Activated CD8-positive, alpha-beta T cell treated with anti-CD3 and anti-CD28 coated beads for 36 hours (primary cell): ENCODE results near the gene TBATA. TPM values are rescaled to one million over a fixed set of nuclear protein-coding genes. Genes with fewer than 3 reads are reported as not detected.

Experiments used
- ATAC-seq: fragments of 200-7000 bp; cut with Tn5 transposase; one replicate; pipeline ENCODE4 v1.10.0; 2021; ENCODE audit warnings: mild to moderate bottlenecking, moderate library complexity
- CTCF ChIA-PET: fragments of 350-600 bp; sonication (Branson Sonifier 250); formaldehyde crosslinking; loops from one replicate; lab custom pipeline; 2021; ENCODE audit warnings: antibody characterized with exemption; lab: Charles Lee
- POLR2A ChIA-PET: fragments of 350-600 bp; sonication (Branson Sonifier 250); formaldehyde crosslinking; loops from one replicate; lab custom pipeline; 2021; ENCODE audit warnings: antibody characterized with exemption; lab: Charles Lee
- DNase-seq: peaks from one replicate; pipeline ENCODE4 v3.0.0-alpha.2; 2020
- H3K27ac Mint-ChIP-seq: one replicate; pipeline ENCODE4 v1.8.0; 2021; ENCODE audit warnings: mild to moderate bottlenecking, mixed read lengths
- H3K27me3 Mint-ChIP-seq: one replicate; pipeline ENCODE4 v1.8.0; 2021; ENCODE audit warnings: mixed read lengths
- H3K36me3 Mint-ChIP-seq: one replicate; pipeline ENCODE4 v1.8.0; 2021; ENCODE audit warnings: low read depth, mixed read lengths
- H3K4me1 Mint-ChIP-seq: one replicate; pipeline ENCODE4 v1.8.0; 2021; ENCODE audit warnings: low read depth, mixed read lengths
- H3K4me3 Mint-ChIP-seq: one replicate; pipeline ENCODE4 v1.8.0; 2021; ENCODE audit warnings: mild to moderate bottlenecking, moderate library complexity, mixed read lengths
- H3K9me3 Mint-ChIP-seq: one replicate; pipeline ENCODE4 v1.8.0; 2021; ENCODE audit warnings: mixed read lengths
- intact Hi-C: fragments of 100-400 bp; cut with micrococcal nuclease; formaldehyde crosslinking; loops from one replicate; pipeline ENCODE4 v1.10.0; 2022
- total RNA-seq, 2 experiments: library from RNA; stranded (reverse); gene quantifications; one replicate each; pipeline ENCODE4 v1.2.3, GENCODE V29; 2021
- TF ChIP-seq, protein P1 (sequence below): fragments of 200-600 bp; IDR thresholded peaks from one replicate; pipeline ENCODE4 v1.8.0; 2022; ENCODE audit warnings: antibody characterized with exemption, mild to moderate bottlenecking

TBATA gene
- total RNA-seq, 2 experiments from 2014 or later, result not detected

DNA sequence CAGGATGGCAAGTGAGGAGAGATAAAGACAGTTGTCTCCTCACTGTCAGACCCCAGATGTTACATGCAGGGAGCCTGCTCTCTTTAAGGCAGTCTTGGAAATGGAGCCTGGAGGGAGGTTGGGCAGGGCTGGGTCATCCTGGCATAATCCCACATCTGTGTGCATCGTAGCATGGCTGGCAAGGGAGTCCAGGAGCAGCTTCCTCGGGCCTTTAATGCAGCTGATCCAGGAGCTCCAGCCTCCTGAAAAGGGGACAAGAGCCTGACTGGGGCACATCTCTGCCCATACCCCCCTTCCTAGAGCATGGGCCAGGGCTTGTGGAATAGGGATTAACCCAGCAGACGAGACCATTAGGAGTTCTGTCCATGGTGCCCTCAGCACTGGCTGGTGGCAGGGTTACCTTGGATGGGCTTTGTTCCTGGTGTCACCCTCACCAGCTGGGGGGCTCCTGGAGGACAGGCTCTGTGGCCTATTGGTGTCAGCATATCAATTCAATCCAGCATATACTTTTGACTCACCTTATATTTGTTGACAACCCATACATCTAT is 34.9 kb downstream of the TBATA start:
- Mint-ChIP-seq H3K4me1 (no peaks in the 10 kb centered on the region), H3K36me3 (no peaks in the 10 kb centered on the region), H3K9me3 (no peaks in the 10 kb centered on the region), H3K27ac (no peak overlapping the region), H3K4me3 (no peak overlapping the region), H3K27me3 (no peaks in the 10 kb centered on the region)
- CTCF ChIA-PET, result interaction anchor here (0.8 kb wide), 1 partner anchor 201 kb away, joined by 3 read pairs; no protein-coding TSS in a partner anchor
- TF ChIP-seq, protein P1, sequence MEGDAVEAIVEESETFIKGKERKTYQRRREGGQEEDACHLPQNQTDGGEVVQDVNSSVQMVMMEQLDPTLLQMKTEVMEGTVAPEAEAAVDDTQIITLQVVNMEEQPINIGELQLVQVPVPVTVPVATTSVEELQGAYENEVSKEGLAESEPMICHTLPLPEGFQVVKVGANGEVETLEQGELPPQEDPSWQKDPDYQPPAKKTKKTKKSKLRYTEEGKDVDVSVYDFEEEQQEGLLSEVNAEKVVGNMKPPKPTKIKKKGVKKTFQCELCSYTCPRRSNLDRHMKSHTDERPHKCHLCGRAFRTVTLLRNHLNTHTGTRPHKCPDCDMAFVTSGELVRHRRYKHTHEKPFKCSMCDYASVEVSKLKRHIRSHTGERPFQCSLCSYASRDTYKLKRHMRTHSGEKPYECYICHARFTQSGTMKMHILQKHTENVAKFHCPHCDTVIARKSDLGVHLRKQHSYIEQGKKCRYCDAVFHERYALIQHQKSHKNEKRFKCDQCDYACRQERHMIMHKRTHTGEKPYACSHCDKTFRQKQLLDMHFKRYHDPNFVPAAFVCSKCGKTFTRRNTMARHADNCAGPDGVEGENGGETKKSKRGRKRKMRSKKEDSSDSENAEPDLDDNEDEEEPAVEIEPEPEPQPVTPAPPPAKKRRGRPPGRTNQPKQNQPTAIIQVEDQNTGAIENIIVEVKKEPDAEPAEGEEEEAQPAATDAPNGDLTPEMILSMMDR, result no peak
- intact Hi-C loops, result no loop called here
- DNase-seq, result no peak
- POLR2A ChIA-PET, result no interaction called here
- no peak for ATAC-seq

DNA sequence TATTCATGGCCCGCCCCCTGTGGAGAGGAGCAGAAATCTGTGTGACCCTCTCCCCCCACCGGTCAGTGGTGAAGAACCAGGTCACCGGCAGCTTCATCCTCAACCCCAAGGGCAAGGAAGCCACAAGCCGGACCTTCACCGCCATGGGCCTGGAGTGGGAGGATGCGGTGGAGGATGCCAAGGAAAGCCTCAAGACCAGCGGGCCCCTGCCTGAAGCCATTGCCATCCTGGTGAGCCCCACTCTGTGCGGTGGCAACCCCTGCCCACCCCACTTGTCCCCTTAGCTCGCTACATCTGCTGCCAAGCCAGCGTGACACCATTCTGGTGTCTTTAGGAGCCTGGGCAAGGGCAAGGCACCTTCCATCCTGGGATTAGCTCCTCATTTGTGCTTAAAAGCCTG is 35.4 kb downstream of the TBATA start:
- H3K27me3 Mint-ChIP-seq, result no peaks in the 10 kb centered on the region
- ATAC-seq (no peak), DNase-seq (no peak)
- ChIA-PET CTCF (interaction anchor here (0.8 kb wide), 1 partner anchor 200 kb away, joined by 3 read pairs; no protein-coding TSS in a partner anchor), POLR2A (no interaction called here)
- no peak overlapping the region for H3K27ac Mint-ChIP-seq
- no peak overlapping the region for H3K4me3 Mint-ChIP-seq
- H3K36me3 Mint-ChIP-seq, result no peaks in the 10 kb centered on the region
- TF ChIP-seq, protein P1, result no peak
- no peaks in the 10 kb centered on the region for H3K4me1 Mint-ChIP-seq
- intact Hi-C loops, result no loop called here
- H3K9me3 Mint-ChIP-seq, result no peaks in the 10 kb centered on the region

DNA sequence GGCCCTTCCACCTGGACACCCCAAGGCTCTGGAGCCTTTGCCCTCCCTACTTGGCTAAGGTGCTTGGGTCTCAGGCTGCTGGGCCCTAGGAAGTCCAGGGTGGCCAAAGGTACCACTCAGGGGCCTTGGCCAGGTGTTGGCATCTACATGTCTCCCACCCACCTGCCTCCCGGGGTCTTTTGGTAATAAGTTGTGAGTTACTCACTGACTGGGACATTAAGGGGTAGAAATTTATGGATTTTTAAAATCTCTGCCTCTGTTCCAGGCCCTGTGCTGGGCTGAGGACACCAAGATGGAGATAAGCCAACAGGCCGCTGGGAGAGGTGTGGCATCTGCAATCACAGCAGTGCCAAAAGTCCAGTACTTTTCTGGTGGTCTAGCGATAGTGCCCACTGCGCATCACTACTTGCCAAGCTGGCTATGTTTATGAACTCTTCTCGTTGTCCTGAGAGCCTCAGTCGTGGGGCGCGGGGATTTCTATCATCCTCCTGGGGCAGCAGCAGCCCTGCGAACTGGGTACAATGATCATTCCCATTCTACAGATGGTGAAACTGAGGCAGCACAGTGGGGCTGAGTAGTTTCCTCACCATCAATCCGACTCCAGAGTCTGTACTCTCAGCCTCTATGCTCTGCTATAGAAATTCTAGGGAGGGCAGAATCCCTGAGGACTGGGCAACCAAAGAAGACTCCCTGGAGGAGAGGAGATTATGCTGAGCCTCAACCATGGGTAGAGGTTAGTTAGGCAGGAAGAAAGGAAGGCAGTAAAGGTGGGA is 36.2 kb downstream of the TBATA start:
- TF ChIP-seq, protein P1, result no peak
- CTCF ChIA-PET, result interaction anchor here (1.1 to 1.4 kb wide), 2 partner anchors 10 to 189 kb away, joined by 4 read pairs; no protein-coding TSS in a partner anchor
- H3K4me1 Mint-ChIP-seq, result no peaks in the 10 kb centered on the region
- H3K4me3 Mint-ChIP-seq, result no peak overlapping the region
- no peaks in the 10 kb centered on the region for H3K27me3 Mint-ChIP-seq
- H3K27ac Mint-ChIP-seq, result no peak overlapping the region
- no peak for DNase-seq
- H3K36me3 Mint-ChIP-seq, result no peaks in the 10 kb centered on the region
- ATAC-seq, result no peak
- intact Hi-C loops, result no loop called here
- H3K9me3 Mint-ChIP-seq, result no peaks in the 10 kb centered on the region
- POLR2A ChIA-PET, result no interaction called here

DNA sequence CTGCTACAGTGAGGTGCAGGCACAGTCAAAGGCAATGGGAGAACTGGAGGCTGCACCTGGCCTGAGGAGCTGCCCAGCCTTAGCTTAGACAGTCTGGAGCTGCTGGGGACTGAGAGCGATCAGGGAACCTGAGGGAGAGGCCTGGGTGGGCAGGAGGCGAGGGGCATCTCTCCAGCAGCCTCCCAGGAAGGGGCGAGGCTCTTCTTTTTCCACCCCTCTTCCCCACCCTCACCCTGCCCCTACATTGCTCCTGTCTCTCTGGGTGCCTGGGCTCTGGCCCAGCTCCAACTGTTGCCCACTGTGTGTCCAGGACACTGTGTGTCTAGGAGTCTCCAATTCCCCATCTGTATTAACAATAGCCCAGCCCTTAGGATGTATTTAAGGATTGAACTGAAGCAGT is 36.9 kb downstream of the TBATA start:
- POLR2A ChIA-PET, result no interaction called here
- intact Hi-C loops, result no loop called here
- Mint-ChIP-seq H3K27ac (no peak overlapping the region), H3K9me3 (no peaks in the 10 kb centered on the region), H3K27me3 (no peaks in the 10 kb centered on the region), H3K4me1 (no peaks in the 10 kb centered on the region), H3K4me3 (no peak overlapping the region), H3K36me3 (no peaks in the 10 kb centered on the region)
- ATAC-seq (no peak), DNase-seq (no peak)
- TF ChIP-seq, protein P1, result no peak
- CTCF ChIA-PET, result interaction anchor here (1.1 to 1.4 kb wide), 2 partner anchors 11 to 188 kb away, joined by 4 read pairs; no protein-coding TSS in a partner anchor
